Stimulated activated CD8-positive, alpha-beta memory T cell treated with anti-CD3 and anti-CD28 coated beads, Interleukin-2, amount 100 ng/mL, for 48 hours (primary cell): Measurements from ENCODE around the gene LIPI.
A peak's percentile ranks its signal among the peaks of the same experiment; 100 is the strongest.
"Not testable (repeated sequence)": the region's sequence is repeated elsewhere in the genome, so short reads cannot be mapped to it uniquely, and the experiment has no call there.

ENCODE experiments used
- DNase-seq, 2 donors: peaks; one replicate each; pipeline ENCODE4 v3.0.0-alpha.2; 2020; ENCODE audit warnings: low read depth in 2 of 2

Gene LIPI

GRCh38 chr21:14210738-14211137 lies at the start of gene LIPI:
Gene LIPI, minus strand, starts transcription at chr21:14210955. Its CDS starts 110 bp downstream, at chr21:14210845.
- DNase-seq: no peak

GRCh38 chr21:14260174-14260764 lies 49.5 kb upstream of the LIPI start:
- no peak for DNase-seq

GRCh38 chr21:14259747-14260146 lies 49.0 kb upstream of the LIPI start:
- no peak for DNase-seq

- no peak for DNase-seq
Observed at GRCh38 chr21:14251336-14251735, 40.6 kb upstream of the LIPI start.

- no peak for DNase-seq
Observed at GRCh38 chr21:14245711-14246110, 35.0 kb upstream of the LIPI start.

GRCh38 chr21:14244911-14245310 lies 34.2 kb upstream of the LIPI start:
- no peak for DNase-seq

GRCh38 chr21:14243874-14244273 lies 33.1 kb upstream of the LIPI start:
- no peak for DNase-seq

GRCh38 chr21:14243461-14243860 lies 32.7 kb upstream of the LIPI start:
- DNase-seq: no peak

- DNase-seq: no peak
Observed at GRCh38 chr21:14241297-14241696, 30.5 kb upstream of the LIPI start.

- DNase-seq: no peak
Observed at GRCh38 chr21:14239281-14239680, 28.5 kb upstream of the LIPI start.

GRCh38 chr21:14236180-14236579 lies 25.4 kb upstream of the LIPI start:
- no peak for DNase-seq

GRCh38 chr21:14235101-14235500 lies 24.3 kb upstream of the LIPI start:
- DNase-seq: no peak

GRCh38 chr21:14229399-14229798 lies 18.6 kb upstream of the LIPI start:
- no peak for DNase-seq

GRCh38 chr21:14223365-14223764 lies 12.6 kb upstream of the LIPI start:
- no peak for DNase-seq

- DNase-seq: peak; percentile 55 to 75
Observed at GRCh38 chr21:14215971-14216641, 5.4 kb upstream of the LIPI start, which contains the start of gene RBM11. Gene RBM11, plus strand, starts transcription at chr21:14216157. Its CDS starts 30 bp downstream, at chr21:14216187.

GRCh38 chr21:14213164-14213563 lies 2.4 kb upstream of the LIPI start:
- no peak for DNase-seq

- no peak for DNase-seq
Observed at GRCh38 chr21:14206222-14206621, 4.5 kb downstream of the LIPI start.

GRCh38 chr21:14166463-14167223 lies 44.1 kb downstream of the LIPI start:
- not testable (repeated sequence) for DNase-seq

- no peak for DNase-seq
Observed at GRCh38 chr21:14143999-14144398, 66.8 kb downstream of the LIPI start.

GRCh38 chr21:14124266-14124665 lies 86.5 kb downstream of the LIPI start:
- DNase-seq: no peak

- no peak for DNase-seq
Observed at GRCh38 chr21:14121719-14122118, 89.0 kb downstream of the LIPI start.

- DNase-seq: peak; percentile 28 to 30
Observed at GRCh38 chr21:14120091-14120734, 90.5 kb downstream of the LIPI start.
